GM21367 (cell line): ENCODE data around the gene TAS2R3.
A peak's percentile ranks its signal among the peaks of the same experiment; 100 is the strongest.

Source experiments
- ATAC-seq: cut with Tn5 transposase; IDR thresholded peaks from one replicate; pipeline ENCODE4 v1.9.1; 2021; ENCODE audit not compliant: unreplicated experiment

The TAS2R3 gene

GRCh38 chr7:141785706-141786552 is 22.0 kb downstream of the TAS2R3 start:
- ATAC-seq: peak; percentile 90

GRCh38 chr7:141788296-141788695 is 24.4 kb downstream of the TAS2R3 start:
- ATAC-seq: no peak

DNA sequence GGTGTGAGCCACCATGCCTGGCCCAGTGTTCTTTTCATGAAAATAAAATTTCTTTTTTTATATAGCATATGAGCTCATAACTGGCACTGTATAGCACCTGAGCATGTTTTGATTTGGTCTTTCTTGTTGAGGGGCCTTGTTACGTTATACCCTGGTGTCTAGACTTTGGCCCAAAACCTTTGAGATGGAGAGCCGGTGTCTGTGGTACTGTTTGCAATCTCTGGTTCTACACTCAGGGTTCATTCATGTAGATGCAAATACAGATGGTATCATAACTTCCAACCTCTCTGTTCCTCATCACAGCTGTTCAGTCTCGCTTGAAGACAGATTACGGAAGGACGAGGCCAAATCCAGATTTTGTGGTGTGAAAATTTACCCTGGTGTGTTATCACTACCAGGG is 26.0 kb downstream of the TAS2R3 start, which contains the start of gene TAS2R5:
TAS2R5 (plus strand) TSS at position 301 of the 400 bp plus-strand sequence. CDS start 145 bp downstream, outside the sequence.
- ATAC-seq: no peak

DNA sequence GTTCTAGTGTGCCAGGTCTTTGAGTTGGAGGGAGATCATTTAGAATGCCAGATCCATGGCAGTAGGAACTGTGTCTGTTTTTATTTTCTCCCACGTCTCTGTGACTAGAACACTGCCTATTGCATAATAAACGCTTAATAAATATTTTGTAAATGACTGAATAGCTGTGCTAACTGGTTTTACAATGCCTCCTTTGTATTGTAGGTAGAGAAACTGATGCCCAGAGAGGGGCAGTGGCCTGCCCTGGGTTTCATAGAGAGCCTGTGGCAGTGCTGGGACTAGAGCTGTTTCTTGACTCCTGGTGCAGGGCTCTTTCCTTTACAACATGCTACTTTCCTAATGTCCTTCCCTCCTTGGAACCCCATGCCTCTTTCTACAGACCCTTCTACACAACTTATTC is 28.6 kb downstream of the TAS2R3 start:
- ATAC-seq: no peak
